Astrocyte of the hippocampus (primary cell): ENCODE measurements around the gene SCAF11.

Experiments used
- DNase-seq: peaks from one replicate; pipeline ENCODE4 v3.0.0; 2011; ENCODE audit warnings: low read depth, low spot score

SCAF11 gene

DNA sequence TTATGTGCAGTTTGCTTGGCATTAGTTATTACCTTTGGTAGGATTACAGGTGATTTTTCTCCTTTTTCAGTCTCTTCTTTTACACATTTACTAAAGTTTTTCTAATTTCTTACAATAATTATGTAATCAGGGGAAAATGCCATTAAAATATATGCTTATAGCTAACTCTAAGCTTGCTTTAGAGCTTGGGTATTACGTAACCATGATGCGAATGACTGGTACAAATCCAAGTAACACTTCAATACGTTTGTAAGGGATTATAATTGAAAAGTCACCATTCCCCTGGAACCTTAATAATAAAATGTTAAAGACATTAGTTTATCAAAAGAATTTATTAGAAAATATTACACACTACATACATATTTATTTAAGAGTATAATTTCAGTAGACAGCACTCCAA, 71.6 kb downstream of the SCAF11 start:
- DNase-seq: no peak

DNA sequence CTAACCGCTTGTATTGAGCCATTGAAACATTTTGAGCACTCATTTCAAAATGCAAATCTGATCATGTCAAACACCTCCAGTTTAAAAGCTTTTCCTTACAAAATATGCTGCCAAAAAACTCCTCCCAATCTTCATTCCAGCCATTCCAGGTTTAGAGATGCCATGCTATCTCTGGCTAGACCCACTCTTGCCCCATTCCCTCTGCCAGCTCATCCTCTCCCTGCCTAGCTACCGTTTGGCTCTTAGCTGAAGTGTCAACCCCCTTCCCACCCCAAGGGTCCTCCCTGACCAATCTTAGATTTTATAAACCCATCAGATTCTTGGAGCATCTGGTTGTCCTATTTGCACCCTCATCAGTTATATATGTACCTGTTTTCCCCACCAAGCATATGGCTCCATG, 75.0 kb downstream of the SCAF11 start:
- DNase-seq: no peak

DNA sequence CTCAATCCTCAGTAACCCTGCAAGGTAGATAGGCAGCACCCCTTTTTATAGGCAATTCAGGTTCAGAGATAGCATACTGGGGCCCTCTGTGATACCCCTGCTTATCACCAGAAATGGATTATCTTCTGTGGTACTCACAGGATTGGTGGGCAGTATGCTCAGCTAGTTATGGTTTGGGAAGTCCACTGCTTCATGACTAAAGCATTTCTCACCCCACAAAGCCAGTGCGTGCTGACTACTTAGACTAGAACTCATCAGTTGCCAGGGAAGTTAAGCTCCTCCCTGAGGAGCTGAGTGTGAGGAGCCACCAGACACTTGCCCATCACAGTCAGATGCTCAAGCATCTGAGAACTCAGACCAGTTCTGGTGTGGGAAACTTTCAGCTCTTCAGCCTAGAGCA, 76.3 kb downstream of the SCAF11 start:
- peak; percentile 75 for DNase-seq

DNA sequence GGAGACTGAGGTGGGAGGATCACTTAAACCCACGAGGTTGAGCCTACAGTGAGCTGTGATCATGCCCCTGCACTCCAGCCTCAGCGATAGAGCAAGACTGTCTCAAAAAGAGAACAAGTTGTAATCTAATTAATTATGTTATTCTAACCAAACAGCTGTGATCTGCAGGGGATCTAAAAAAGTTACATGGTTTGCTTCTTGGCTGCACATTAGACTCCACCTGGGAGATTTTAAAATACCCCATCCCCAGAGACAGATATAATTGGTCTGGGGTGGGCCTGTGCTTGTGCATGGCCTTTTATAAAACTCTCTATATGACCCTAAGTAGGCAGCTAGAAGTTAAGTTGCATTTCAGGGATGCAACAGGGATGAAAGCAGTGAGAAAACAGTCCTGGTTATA, 76.7 kb downstream of the SCAF11 start:
- no peak for DNase-seq

DNA sequence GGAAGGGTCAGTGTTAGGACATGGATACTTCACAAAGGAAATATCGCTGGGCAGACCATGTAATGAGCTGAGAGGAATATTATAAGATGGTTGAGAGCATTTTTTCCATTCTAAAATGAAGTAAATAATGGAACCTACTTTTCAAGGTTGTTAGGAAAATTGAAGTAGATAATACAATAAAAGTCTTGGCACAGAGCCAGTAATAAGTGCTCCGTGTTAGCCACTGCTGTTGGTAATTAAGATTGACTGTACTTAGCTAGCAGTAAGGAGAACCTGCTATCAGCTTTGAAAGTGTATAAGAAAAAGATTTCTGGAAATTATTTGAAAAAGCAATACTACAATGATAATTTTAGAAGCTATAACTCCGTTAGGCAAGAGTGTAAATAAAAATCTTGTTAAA, 77.6 kb downstream of the SCAF11 start:
- DNase-seq: no peak

DNA sequence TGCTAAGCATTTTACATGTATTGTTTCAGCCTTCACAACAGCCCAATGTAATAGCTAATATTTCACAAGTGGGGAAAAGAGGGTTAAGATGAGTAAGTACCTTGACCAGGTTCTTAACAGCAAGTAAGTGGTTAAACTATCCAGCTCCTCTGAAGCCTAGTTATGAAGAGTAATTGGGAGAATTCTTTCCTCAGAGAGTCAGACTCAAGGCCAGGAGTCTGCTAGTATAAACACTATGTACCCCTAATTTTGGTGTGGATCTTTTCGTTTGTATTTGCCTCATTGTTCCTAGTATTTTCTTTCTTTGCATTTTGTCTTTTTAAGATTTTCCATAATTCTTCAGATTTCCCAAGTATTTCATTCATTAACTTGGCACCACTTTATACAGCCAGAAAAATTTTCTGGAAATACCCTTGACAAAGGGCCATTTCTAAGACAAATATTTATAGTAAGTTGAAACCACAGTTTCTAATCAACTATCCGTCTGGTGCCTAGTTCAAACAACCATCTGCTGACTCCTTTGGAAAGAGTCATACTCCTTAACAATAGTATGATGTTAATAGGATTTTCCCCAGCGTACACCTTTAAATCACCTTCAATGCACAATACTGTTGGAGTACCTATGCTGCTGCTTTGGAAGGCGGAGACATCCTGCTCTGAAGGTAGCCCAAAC, 81.2 kb downstream of the SCAF11 start:
- DNase-seq: no peak

DNA sequence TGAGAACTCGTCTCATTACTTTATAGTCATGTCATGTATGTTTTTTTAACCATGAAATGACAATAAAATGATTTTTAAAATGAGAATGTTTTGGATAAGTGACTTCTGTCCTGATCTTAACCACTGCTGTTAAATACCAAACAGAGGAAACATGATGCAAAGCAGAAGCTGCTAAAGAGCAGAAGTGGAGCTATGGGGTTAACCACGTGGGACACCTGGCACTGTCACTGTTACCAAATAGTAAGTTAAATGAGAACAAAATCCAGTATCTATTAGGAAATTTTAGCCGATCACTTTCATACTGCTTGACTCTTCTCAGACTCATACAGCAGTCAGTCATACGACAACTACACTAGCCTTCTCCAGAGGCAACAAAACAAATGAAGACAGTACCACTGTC, 82.4 kb downstream of the SCAF11 start:
- no peak for DNase-seq

DNA sequence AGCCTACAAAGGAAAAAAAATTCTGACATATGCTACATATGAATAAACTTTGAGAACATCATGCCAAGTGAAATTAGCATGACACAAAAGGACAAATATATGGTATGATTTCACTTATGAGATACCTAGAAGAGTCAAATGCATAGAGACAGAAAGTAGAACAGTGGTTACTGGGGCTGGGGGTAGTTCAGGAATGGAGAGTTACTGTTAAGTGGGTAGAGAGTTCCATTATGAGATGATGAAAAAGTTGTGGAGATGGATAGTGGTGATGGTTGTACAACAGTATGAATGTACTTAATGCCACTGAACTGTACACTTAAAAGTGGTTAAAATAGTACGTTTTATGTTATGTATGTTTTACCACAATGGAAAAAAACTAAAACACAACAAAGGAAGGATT, 92.3 kb downstream of the SCAF11 start:
- no peak for DNase-seq

DNA sequence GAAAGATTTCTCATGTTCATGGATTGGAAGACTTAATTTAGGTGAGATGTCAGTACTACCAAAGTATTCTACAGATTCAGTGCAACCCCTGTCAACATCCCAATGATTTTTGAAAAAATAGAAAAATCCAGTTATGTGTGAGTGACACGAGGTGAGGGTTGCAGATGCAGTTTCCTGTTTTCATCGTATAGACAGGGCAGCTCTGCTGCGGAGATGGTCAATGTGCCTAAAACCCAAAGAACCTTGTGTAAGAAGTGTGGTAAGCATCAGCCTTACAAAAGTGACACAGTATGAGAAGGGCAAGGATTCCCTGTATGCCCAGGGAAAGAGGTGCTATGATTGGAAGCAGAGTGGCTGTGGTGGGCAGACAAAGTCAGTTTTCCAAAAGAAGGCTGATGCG, 94.4 kb downstream of the SCAF11 start:
- no peak for DNase-seq

DNA sequence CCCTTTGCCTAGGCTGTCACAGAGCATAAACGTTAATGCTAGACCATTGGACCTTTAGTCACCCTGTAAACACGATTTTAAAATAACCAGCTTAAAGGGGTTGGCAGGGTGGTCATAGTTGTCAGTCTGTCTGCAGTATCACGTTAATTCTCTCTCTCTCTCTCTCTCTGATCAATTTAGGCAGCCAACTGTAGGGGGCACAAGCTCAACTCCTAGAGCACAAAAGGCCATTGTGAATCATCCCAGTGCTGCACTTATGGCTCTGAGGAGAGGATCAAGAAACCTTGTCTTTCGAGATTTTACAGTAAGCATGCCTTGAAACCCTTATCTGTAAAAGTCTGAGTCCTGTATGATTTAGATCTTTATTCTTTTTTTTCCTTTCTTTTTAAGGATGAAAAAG, 97.1 kb downstream of the SCAF11 start:
- DNase-seq: no peak

DNA sequence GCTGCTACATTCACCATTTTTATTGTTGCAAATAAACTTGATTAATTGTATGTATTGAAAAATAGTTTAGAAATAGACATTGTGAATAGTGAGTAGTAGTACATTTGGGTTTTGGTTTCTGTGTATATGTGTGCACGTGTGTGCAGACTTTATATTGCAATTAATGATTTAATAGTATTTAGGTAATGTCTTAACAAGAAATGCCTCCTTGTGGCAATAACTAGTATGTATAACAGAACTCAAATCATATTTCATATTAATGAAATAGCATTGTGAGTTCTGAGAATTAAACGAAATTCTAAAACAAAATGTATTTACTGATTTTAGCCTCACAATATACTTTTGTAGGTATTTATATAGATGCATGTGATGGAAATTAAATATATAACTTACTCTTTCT, 100.1 kb downstream of the SCAF11 start:
- DNase-seq: no peak

DNA sequence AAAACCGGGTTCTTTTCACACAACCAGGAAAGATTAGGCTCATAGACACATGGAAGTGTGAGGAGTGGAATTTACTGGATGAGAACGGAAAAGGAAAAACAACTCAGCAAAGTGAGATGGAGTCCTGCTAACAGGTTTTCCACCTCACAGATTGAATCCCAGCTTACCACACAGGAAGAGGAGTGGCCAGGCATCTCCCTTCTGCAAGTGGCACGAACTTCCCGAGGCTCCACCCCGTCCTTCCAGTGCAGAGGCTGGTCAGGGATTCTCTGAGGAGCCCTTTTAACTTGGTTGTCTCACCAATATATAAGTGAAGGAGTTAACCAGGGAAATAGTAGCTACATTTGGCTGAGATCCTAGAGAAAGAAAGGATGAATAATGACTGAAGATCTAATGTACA, 102.8 kb downstream of the SCAF11 start:
- no peak for DNase-seq

DNA sequence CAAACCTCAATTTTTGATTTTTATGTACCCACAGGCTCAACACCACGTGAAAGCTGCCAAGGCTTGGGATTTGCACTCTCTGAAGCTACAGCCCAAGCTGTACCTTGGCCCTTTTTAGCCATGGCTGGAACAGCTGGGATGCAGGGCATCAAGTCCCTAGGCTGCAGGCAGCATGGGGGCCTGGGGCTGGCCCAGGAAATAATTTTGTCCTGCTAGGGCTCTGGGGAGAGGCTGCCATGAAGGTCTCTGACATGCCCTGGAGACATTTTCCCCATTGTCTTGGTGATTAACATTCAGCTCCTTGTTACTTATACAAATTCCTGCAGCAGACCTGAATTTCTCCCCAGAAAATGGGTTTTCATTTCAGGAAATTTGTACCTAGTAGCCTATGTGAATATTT, 103.7 kb downstream of the SCAF11 start:
- no peak for DNase-seq

DNA sequence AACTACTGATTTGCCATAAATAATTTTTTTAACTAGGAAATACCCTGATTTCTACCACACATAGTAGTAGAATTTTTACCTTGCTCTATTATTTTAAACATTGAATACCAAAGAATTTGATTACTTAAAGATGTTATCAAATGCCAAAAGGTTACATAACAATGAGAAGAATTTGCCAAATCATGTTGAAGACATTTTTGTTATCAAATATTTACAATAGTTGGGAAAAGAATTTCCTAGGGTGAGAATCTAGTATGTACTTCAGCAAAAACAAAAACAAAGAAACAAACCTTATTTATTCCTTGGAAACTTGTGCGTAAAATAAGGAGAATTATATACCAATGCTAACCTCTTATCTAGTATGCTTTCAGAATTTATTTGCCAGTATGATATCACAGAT, 107.2 kb downstream of the SCAF11 start:
- no peak for DNase-seq

DNA sequence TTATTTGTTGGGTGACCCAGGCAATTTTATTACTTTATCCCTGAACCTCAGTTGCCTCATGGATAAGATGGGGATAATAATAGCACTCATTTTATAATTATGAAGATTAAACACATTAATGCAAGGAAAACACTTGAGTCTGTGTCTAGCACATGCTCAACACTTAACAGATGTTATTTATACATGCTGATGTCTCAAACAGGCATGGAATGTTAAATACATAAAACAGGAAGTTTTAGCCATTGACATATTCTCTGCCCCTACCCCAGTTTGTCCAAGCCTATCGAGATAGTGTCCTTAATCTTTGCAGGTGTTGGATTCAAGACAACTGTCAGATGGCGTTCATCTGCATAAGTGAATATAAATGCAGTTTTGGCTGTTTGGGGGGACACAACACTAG, 109.8 kb downstream of the SCAF11 start:
- no peak for DNase-seq

DNA sequence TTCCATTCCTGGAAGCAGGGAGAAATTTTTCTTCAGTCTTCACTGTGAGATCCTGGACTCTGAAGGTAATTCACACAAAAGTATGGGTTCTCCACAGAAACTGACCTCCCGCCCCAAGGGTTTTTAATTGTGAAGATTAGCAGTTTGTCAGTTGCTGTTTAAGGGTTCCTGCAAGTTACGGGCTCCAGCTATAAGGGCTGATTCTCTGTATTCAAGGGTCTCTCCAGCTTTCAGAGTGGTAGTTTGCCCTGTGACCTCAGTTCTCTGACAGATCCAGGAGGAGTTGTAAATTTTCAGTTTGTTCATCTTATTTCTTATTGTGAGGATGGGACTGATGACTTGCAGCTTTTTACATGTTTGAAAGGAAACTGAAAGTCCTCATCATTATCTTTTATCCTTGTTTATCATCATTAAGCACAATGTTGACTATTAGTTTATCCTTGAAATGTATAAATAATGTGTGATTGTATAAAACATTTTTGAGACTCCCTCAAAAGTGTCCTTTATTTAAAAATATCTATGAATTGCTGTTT, 110.9 kb downstream of the SCAF11 start:
- DNase-seq: no peak

DNA sequence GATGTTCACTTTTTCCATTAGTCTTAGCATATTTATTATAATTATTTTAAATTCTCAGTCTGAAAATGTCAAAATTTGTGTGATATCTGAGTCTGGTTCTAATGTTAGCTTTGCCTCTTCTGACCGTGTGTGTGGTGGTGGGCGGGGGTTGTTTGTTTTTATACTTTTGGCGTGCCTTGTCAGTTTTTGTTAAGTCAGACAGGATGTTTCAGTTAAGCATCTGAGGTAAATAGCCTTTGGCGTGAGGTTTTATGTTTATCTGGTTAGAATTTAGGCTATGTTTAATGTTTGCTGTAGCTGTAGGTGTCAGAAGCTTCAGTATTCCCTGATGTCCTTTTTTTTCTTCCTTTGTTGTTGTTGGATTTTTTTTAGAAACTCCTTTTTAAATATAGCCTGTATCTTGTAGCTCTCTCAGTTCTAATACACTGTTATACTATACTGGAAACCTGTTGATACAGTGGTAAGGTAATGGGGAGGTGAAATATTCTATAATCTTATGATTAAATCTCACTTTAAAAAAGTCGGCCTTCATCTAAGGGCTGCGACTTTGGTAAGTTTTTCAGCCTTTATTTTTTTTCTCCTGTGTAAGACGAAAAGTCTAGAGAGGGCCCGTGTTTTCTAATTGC, 111.6 kb downstream of the SCAF11 start:
- no peak for DNase-seq

DNA sequence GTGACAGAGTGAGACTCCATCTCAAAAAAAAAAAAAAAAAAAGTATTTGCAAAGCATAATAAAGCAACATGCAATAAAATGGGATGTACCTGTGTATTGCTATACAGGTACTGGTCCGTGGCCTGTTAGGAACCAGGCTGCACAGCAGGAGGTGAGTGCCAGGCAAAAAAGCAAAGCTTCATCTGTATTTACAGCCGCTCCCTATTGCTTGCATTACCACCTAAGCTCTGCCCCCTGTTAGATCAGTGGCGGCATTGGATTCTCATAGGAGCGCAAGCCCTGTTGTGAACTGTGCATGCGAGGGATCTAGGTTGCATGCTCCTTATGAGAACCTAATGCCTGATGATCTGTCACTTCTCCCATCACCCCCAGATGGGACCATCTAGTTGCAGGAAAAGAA, 113.3 kb downstream of the SCAF11 start:
- no peak for DNase-seq

DNA sequence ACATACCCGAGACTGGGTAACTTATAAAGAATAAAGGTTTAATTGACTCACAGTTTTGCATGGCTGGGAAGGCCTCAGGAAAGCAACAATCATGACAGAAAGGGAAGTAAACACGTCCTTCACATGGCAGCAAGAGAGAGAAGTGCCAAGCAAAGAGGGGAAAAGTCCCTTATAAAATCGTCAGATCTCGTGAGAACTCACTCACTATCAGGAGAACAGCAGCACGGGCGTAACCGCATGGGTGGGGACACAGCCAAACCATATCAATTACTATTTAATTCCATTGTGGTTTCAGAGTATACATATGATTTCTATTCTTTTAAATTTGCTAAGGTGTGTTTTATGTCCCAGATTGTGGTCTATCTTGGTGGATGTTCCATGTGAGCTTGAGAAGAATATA, 117.9 kb downstream of the SCAF11 start:
- DNase-seq: no peak
